Left renal cortex interstitium (tissue), 4 donors: ENCODE measurements around the gene AIM2. TPM values are rescaled to one million over a fixed set of nuclear protein-coding genes. Genes with fewer than 3 reads are reported as not detected.
"Not testable (repeated sequence)": the region's sequence is repeated elsewhere in the genome, so short reads cannot be mapped to it uniquely, and the experiment has no call there.

Experiments
- DNase-seq, 4 donors: peaks; one replicate each; pipeline ENCODE4 v3.0.0-alpha.2; 2013; ENCODE audit warnings: low read depth in 4 of 4, low spot score in 2 of 4, missing footprints in 1 of 4
- polyA plus RNA-seq, 4 donors: library from polyadenylated mRNA; unstranded; fragments of 120-200 nt; gene quantifications; one replicate each; pipeline ENCODE4 v1.2.1, GENCODE V29; 2013; ENCODE audit not compliant: insufficient read length in 4 of 4

Gene AIM2
- polyA plus RNA-seq = under 1 TPM in 3 of 4 donors, not detected in 1; 0.17 to 0.45 (median 0.24) TPM

- DNase-seq = no peak
Measured at GRCh38 chr1:159076438-159077119, at the start of gene AIM2. Gene AIM2, minus strand, starts transcription at chr1:159076766. Its CDS starts 3,267 bp downstream, at chr1:159073499.

- no peak for DNase-seq
Measured at GRCh38 chr1:159123587-159123986, 47.0 kb upstream of the AIM2 start.

- DNase-seq = no peak
Measured at GRCh38 chr1:159122005-159122621, 45.5 kb upstream of the AIM2 start.

- DNase-seq = no peak
Measured at GRCh38 chr1:159121526-159121925, 45.0 kb upstream of the AIM2 start.

GRCh38 chr1:159120317-159120716 lies 43.8 kb upstream of the AIM2 start:
- DNase-seq = no peak

- DNase-seq = no peak
Measured at GRCh38 chr1:159113596-159114433, 37.2 kb upstream of the AIM2 start.

- not testable (repeated sequence) for DNase-seq
Measured at GRCh38 chr1:159103021-159103420, 26.5 kb upstream of the AIM2 start.

GRCh38 chr1:159100589-159100988 lies 24.0 kb upstream of the AIM2 start:
- DNase-seq = no peak

- no peak for DNase-seq
Measured at GRCh38 chr1:159098596-159098995, 22.0 kb upstream of the AIM2 start.

GRCh38 chr1:159092036-159092760 lies 15.6 kb upstream of the AIM2 start:
- DNase-seq = no peak

GRCh38 chr1:159091607-159092031 lies 15.1 kb upstream of the AIM2 start:
- no peak for DNase-seq

- no peak for DNase-seq
Measured at GRCh38 chr1:159091180-159091560, 14.6 kb upstream of the AIM2 start.

- DNase-seq = no peak
Measured at GRCh38 chr1:159090286-159091179, 14.0 kb upstream of the AIM2 start.

GRCh38 chr1:159089184-159089791 lies 12.7 kb upstream of the AIM2 start:
- no peak for DNase-seq

- DNase-seq = no peak
Measured at GRCh38 chr1:159088546-159089183, 12.1 kb upstream of the AIM2 start.

GRCh38 chr1:159088050-159088449 lies 11.5 kb upstream of the AIM2 start:
- no peak for DNase-seq

GRCh38 chr1:159084867-159085266 lies 8.3 kb upstream of the AIM2 start:
- DNase-seq = no peak

GRCh38 chr1:159084152-159084551 lies 7.6 kb upstream of the AIM2 start:
- no peak for DNase-seq

- DNase-seq = no peak
Measured at GRCh38 chr1:159083013-159083412, 6.4 kb upstream of the AIM2 start.
